GM13977 (cell line): ENCODE measurements around the gene GMPR2.

Experiments
- DNase-seq: peaks from one replicate; pipeline ENCODE4 v3.0.0; 2012; ENCODE audit warnings: low spot score
- CTCF ChIP-seq: IDR thresholded peaks from 2 replicates; pipeline ENCODE4 v1.5.1; 2012; ENCODE audit warnings: mild to moderate bottlenecking, control low read depth; ENCODE audit not compliant: insufficient read depth; ENCODE audit errors: extremely low read depth, missing control alignments
- in situ Hi-C: fragments of 300-500 bp; cut with MboI; formaldehyde crosslinking; loops from one replicate; pipeline ENCODE4 v1.12.0; 2022; ENCODE audit warnings: low sequenced_read_pairs, low pct_unique_long_range_greater_than_20kb, mixed read lengths, inconsistent platforms; ENCODE audit not compliant: unreplicated experiment

The GMPR2 gene

GRCh38 chr14:24232121-24232644, 546 bp upstream of the GMPR2 start, which contains the start of gene NEDD8:
NEDD8 (minus strand) TSS chr14:24232367; CDS start chr14:24232267, 100 bp downstream.
- peak; percentile 83 for DNase-seq
- no peak for TF ChIP-seq CTCF
- in situ Hi-C loops = no loop called here

GRCh38 chr14:24233538-24233866, 773 bp downstream of the GMPR2 start:
- in situ Hi-C loops = no loop called here
- TF ChIP-seq CTCF = no peak
- DNase-seq = no peak

GRCh38 chr14:24234095-24235005, 1.6 kb downstream of the GMPR2 start:
- in situ Hi-C loops = no loop called here
- no peak for DNase-seq
- TF ChIP-seq CTCF = no peak

- in situ Hi-C loops = no loop called here
- TF ChIP-seq CTCF = no peak
- DNase-seq = no peak
Observed at GRCh38 chr14:24235804-24236688, 3.3 kb downstream of the GMPR2 start.

- in situ Hi-C loops = no loop called here
- DNase-seq = no peak
- TF ChIP-seq CTCF = no peak
Observed at GRCh38 chr14:24236689-24237462, 4.1 kb downstream of the GMPR2 start.

- no peak for DNase-seq
- no peak for TF ChIP-seq CTCF
- in situ Hi-C loops = no loop called here
Observed at GRCh38 chr14:24237463-24237955, 4.8 kb downstream of the GMPR2 start.
